ENCODE measurements around the gene METTL15.

METTL15 gene

GRCh38 chr11:28107750-28108618 lies at the start of gene METTL15, which contains the start of gene KIF18A:
TSS of gene METTL15 (plus strand) at chr11:28108388. CDS start at chr11:28113335, 4,947 bp downstream.
TSS of gene KIF18A (minus strand) at chr11:28108156. CDS start at chr11:28097947, 10,209 bp downstream.
- TF ChIP-seq CTCF (IDR thresholded peaks at IDR 0.05) = no peak
- peak within 1 kb of the TSS; percentile 99 for H3K4me3 Mint-ChIP-seq
- H3K4me1 Mint-ChIP-seq = peaks cover 88% of the 10 kb centered on the region
- peak; percentile 100 for DNase-seq
- no peaks in the 10 kb centered on the region for H3K9me3 Mint-ChIP-seq
- H3K27ac Mint-ChIP-seq = peak within 1 kb of the TSS; percentile 100
- peaks cover 8% of the 10 kb centered on the region for H3K36me3 Mint-ChIP-seq (ENCODE audit: low read depth)
- no peaks in the 10 kb centered on the region for H3K27me3 Mint-ChIP-seq (ENCODE audit: low read depth, poor library complexity)

- peaks cover 36% of the 10 kb centered on the region for H3K36me3 Mint-ChIP-seq (ENCODE audit: low read depth)
- no peak for TF ChIP-seq CTCF (IDR thresholded peaks at IDR 0.05)
- H3K9me3 Mint-ChIP-seq = no peaks in the 10 kb centered on the region
- H3K27me3 Mint-ChIP-seq (ENCODE audit: low read depth, poor library complexity) = peaks cover 3% of the 10 kb centered on the region
- no peak overlapping the region for H3K27ac Mint-ChIP-seq
- no peaks in the 10 kb centered on the region for H3K4me1 Mint-ChIP-seq
- DNase-seq = no peak
- no peak overlapping the region for H3K4me3 Mint-ChIP-seq
Measured at GRCh38 chr11:28071305-28071704, 36.9 kb upstream of the METTL15 start.

GRCh38 chr11:28072321-28072720 lies 35.9 kb upstream of the METTL15 start:
- Mint-ChIP-seq H3K9me3 (no peaks in the 10 kb centered on the region), H3K27ac (no peak overlapping the region), H3K4me3 (no peak overlapping the region), H3K36me3 (ENCODE audit: low read depth) (peaks cover 38% of the 10 kb centered on the region), H3K27me3 (ENCODE audit: low read depth, poor library complexity) (peaks cover 3% of the 10 kb centered on the region), H3K4me1 (no peaks in the 10 kb centered on the region)
- no peak for TF ChIP-seq CTCF (IDR thresholded peaks at IDR 0.05)
- no peak for DNase-seq

- H3K27me3 Mint-ChIP-seq (ENCODE audit: low read depth, poor library complexity) = no peaks in the 10 kb centered on the region
Measured at GRCh38 chr11:28077521-28077920, 30.7 kb upstream of the METTL15 start.

GRCh38 chr11:28083118-28083517 lies 25.1 kb upstream of the METTL15 start:
- no peak overlapping the region for H3K4me3 Mint-ChIP-seq
- no peaks in the 10 kb centered on the region for H3K27me3 Mint-ChIP-seq (ENCODE audit: low read depth, poor library complexity)
- H3K27ac Mint-ChIP-seq = no peak overlapping the region
- H3K4me1 Mint-ChIP-seq = peaks cover 7% of the 10 kb centered on the region
- peaks cover 35% of the 10 kb centered on the region for H3K36me3 Mint-ChIP-seq (ENCODE audit: low read depth)
- TF ChIP-seq CTCF (IDR thresholded peaks at IDR 0.05) = no peak
- no peaks in the 10 kb centered on the region for H3K9me3 Mint-ChIP-seq
- no peak for DNase-seq

More at GRCh38 chr11:28077521-28077920, 30.7 kb upstream of the METTL15 start:
- no peaks in the 10 kb centered on the region for H3K4me1 Mint-ChIP-seq
- no peak overlapping the region for H3K4me3 Mint-ChIP-seq
- peaks cover 27% of the 10 kb centered on the region for H3K36me3 Mint-ChIP-seq (ENCODE audit: low read depth)
- no peak overlapping the region for H3K27ac Mint-ChIP-seq
- TF ChIP-seq CTCF (IDR thresholded peaks at IDR 0.05) = no peak
- H3K9me3 Mint-ChIP-seq = no peaks in the 10 kb centered on the region
- DNase-seq = no peak

Measured in nephron progenitor cell (in vitro differentiated cells).